HepG2 (cell line): ENCODE data around the gene SLC2A5. TPM values are rescaled to one million over a fixed set of nuclear protein-coding genes. Genes with fewer than 3 reads are reported as not detected.

Experiments
- ATAC-seq: fragments of 200-7000 bp; cut with Tn5 transposase; 3 replicates; pipeline ENCODE4 v1.9.1; 2020; ENCODE audit warnings: mild to moderate bottlenecking, moderate library complexity
- BruUV-seq: library from RNA; stranded (reverse); fragments of 400-500 nt; replicated peaks from 2 replicates; lab custom pipeline; 2021; lab: Mats Ljungman, UMichigan
- CTCF ChIA-PET: fragments of 300-600 bp; formaldehyde crosslinking; extraction: SDS; loops from one replicate; lab custom pipeline; 2021; ENCODE audit warnings: low total read pairs, inconsistent platforms, low intra/inter-chr PET ratio; lab: Yijun Ruan, JAX
- POLR2A ChIA-PET: fragments of 350-600 bp; sonication (Branson Sonifier 250); formaldehyde crosslinking; loops from one replicate; lab custom pipeline; 2020; ENCODE audit warnings: antibody characterized with exemption, inconsistent platforms; lab: Yijun Ruan, JAX
- DNase-seq: peaks from one replicate; pipeline ENCODE4 v3.0.0-alpha.2; 2015; ENCODE audit warnings: low spot score
- FAIRE-seq: peaks from 3 replicates; lab custom pipeline; 2011; peaks lifted over from hg19 to GRCh38; lab: Jason Lieb, UNC
- H2AFZ ChIP-seq: one replicate; pipeline ENCODE4 v1.6.1; 2011; ENCODE audit warnings: low read length, inconsistent platforms
- H3K27ac ChIP-seq: fragments of 300-600 bp; 3 replicates; pipeline ENCODE4 v1.8.0; 2011; ENCODE audit warnings: mixed run types, mild to moderate bottlenecking, mixed read lengths, low read length, inconsistent platforms; ENCODE audit not compliant: insufficient read depth; ENCODE audit errors: extremely low read length
- H3K27me3 ChIP-seq, 2 experiments: fragments of 200-600 bp in 1 of 2; 2 replicates in 1 of 2; 3 replicates in 1 of 2; pipeline versions ENCODE4 v1.6.0 to v1.8.0; 2011; ENCODE audit warnings: low read length in 2 of 2, mild to moderate bottlenecking in 2 of 2, moderate library complexity in 2 of 2, inconsistent platforms in 1 of 2; ENCODE audit not compliant: insufficient read depth in 2 of 2, control insufficient read depth in 1 of 2
- H3K36me3 ChIP-seq, 2 experiments: fragments of 200-600 bp in 1 of 2; replicated peaks in 1 of 2; 2 replicates in 1 of 2; 3 replicates in 1 of 2; pipeline versions ENCODE4 v1.5.1 to v1.8.0; 2011; ENCODE audit warnings: low read length in 2 of 2, inconsistent platforms in 1 of 2; ENCODE audit not compliant: insufficient read depth in 2 of 2, control insufficient read depth in 1 of 2
- H3K4me1 ChIP-seq: 2 replicates; pipeline ENCODE4 v1.5.1; 2012; ENCODE audit warnings: low read length, inconsistent platforms; ENCODE audit not compliant: insufficient read depth
- H3K4me2 ChIP-seq: 2 replicates; pipeline ENCODE4 v1.6.0; 2011; ENCODE audit warnings: low read depth, low read length, inconsistent platforms
- H3K4me3 ChIP-seq, 3 experiments: fragments of 200-600 bp in 1 of 3; sonication (generic), shearing (Covaris generic) in 1 of 3; replicated peaks in 1 of 3; 2 replicates each; pipeline ENCODE4 v1.5.1; 2011 to 2016; ENCODE audit warnings: low read length in 3 of 3, inconsistent platforms in 2 of 3, low read depth in 2 of 3, mild to moderate bottlenecking in 2 of 3, control low read depth in 1 of 3, mixed read lengths in 1 of 3; ENCODE audit not compliant: insufficient read depth in 1 of 3
- H3K79me2 ChIP-seq: one replicate; pipeline ENCODE4 v1.6.1; 2011; ENCODE audit warnings: low read length, inconsistent platforms; ENCODE audit not compliant: insufficient read depth
- H3K9ac ChIP-seq: 2 replicates; pipeline ENCODE4 v1.6.0; 2011; ENCODE audit warnings: mild to moderate bottlenecking, low read depth, low read length, inconsistent platforms; ENCODE audit not compliant: insufficient read depth
- H3K9me3 ChIP-seq: 2 replicates; pipeline ENCODE4 v1.5.1; 2012; ENCODE audit warnings: mild to moderate bottlenecking, low read length
- H4K20me1 ChIP-seq: 2 replicates; pipeline ENCODE4 v1.6.0; 2011; ENCODE audit warnings: inconsistent platforms, mild to moderate bottlenecking, low read length, moderate library complexity; ENCODE audit not compliant: insufficient read depth
- ARNTL ChIP-seq: sonication (generic); formaldehyde crosslinking; IDR thresholded peaks from 2 replicates; pipeline ENCODE4 v1.4.0; 2020; ENCODE audit warnings: mild to moderate bottlenecking, missing genetic modification reagents
- CTCF ChIP-seq: sonication (generic); formaldehyde crosslinking; IDR thresholded peaks from 2 replicates; pipeline ENCODE4 v1.5.0; 2020; ENCODE audit warnings: mild to moderate bottlenecking, missing genetic modification reagents, moderate library complexity
- HES4 ChIP-seq: sonication (generic); formaldehyde crosslinking; IDR thresholded peaks from 2 replicates; pipeline ENCODE4 v1.9.0; 2021; ENCODE audit warnings: mild to moderate bottlenecking, missing genetic modification reagents, borderline replicate concordance
- IKZF5 ChIP-seq: IDR thresholded peaks from 2 replicates; pipeline ENCODE4 v1.6.1; 2018; ENCODE audit warnings: missing genetic modification reagents, mild to moderate bottlenecking, missing compliant biosample characterization
- MTF2 ChIP-seq: sonication (generic); formaldehyde crosslinking; IDR thresholded peaks from 2 replicates; pipeline ENCODE4 v1.5.0; 2020; ENCODE audit warnings: missing genetic modification reagents, borderline replicate concordance
- MXD4 ChIP-seq: IDR thresholded peaks from 2 replicates; pipeline ENCODE4 v1.6.1; 2016; ENCODE audit warnings: mild to moderate bottlenecking, missing biosample characterization, missing genetic modification reagents
- NR3C1 ChIP-seq: sonication (generic); formaldehyde crosslinking; IDR thresholded peaks from 2 replicates; pipeline ENCODE4 v1.4.0; 2020; ENCODE audit warnings: missing genetic modification reagents
- ONECUT2 ChIP-seq: sonication (generic); formaldehyde crosslinking; IDR thresholded peaks from 2 replicates; pipeline ENCODE4 v1.4.0; 2020; ENCODE audit warnings: missing genetic modification reagents
- RAD51 ChIP-seq: fragments of 450-650 bp; IDR thresholded peaks from 2 replicates; pipeline ENCODE4 v1.6.1; 2016; ENCODE audit warnings: borderline replicate concordance
- SMAD3 ChIP-seq: sonication (generic); formaldehyde crosslinking; IDR thresholded peaks from 2 replicates; pipeline ENCODE4 v1.4.0; 2020; ENCODE audit warnings: missing genetic modification reagents
- SNAPC5 ChIP-seq: sonication (generic); formaldehyde crosslinking; IDR thresholded peaks from 2 replicates; pipeline ENCODE4 v1.8.1; 2023; ENCODE audit warnings: mild to moderate bottlenecking, missing genetic modification reagents, borderline replicate concordance
- TBX3 ChIP-seq: fragments of 450-650 bp; IDR thresholded peaks from 2 replicates; pipeline ENCODE4 v1.6.1; 2017; ENCODE audit warnings: antibody characterized with exemption, mild to moderate bottlenecking, inconsistent platforms, borderline replicate concordance
- ZBTB7B ChIP-seq: sonication (generic); formaldehyde crosslinking; IDR thresholded peaks from 2 replicates; pipeline ENCODE4 v1.4.0; 2020; ENCODE audit warnings: missing genetic modification reagents
- ZNF576 ChIP-seq: sonication (generic); formaldehyde crosslinking; IDR thresholded peaks from 2 replicates; pipeline ENCODE4 v1.4.0; 2020; ENCODE audit warnings: mild to moderate bottlenecking, missing genetic modification reagents
- ZNF577 ChIP-seq: sonication (generic); formaldehyde crosslinking; IDR thresholded peaks from 2 replicates; pipeline ENCODE4 v1.4.0; 2020; ENCODE audit warnings: mild to moderate bottlenecking, low read depth, missing genetic modification reagents, borderline replicate concordance
- ZNF703 ChIP-seq: sonication (generic); formaldehyde crosslinking; IDR thresholded peaks from 2 replicates; pipeline ENCODE4 v1.5.1; 2020; ENCODE audit warnings: missing genetic modification reagents, mild to moderate bottlenecking, moderate library complexity, borderline replicate concordance
- WGBS: methylation state at CpG from one replicate; pipeline ENCODE4 v1.1.6; 2017; ENCODE audit warnings: low lambda C conversion rate; 5-methylcytosine and 5-hydroxymethylcytosine counted together
- in situ Hi-C: cut with HindIII; loops from 2 replicates; pipeline ENCODE4 v1.10.0; 2017; ENCODE audit warnings: low pct_unique_long_range_greater_than_20kb; ENCODE audit not compliant: extremely low pct_ligation_motif_present
- intact Hi-C: fragments of 100-400 bp; cut with micrococcal nuclease; formaldehyde crosslinking; loops from one replicate; pipeline ENCODE4 v1.10.0; 2022; ENCODE audit not compliant: unreplicated experiment
- polyA plus RNA-seq, 8 experiments: library from polyadenylated mRNA; depleted of rRNA in 3 of 8; stranded (reverse) in 7 of 8; unstranded in 1 of 8; fragments of >200 nt; fragmentation: Illumina TruSeq in 4 of 8; extraction: Trizol in 4 of 8; gene quantifications; 2 replicates each; pipeline versions ENCODE4 v1.2.1 to v1.2.3, GENCODE V29; 2011 to 2016; ENCODE audit warnings: low read depth in 4 of 8, missing spikeins in 1 of 8, mixed read lengths in 1 of 8; ENCODE audit not compliant: insufficient read depth in 1 of 8
- total RNA-seq, 5 experiments: library from RNA; depleted of rRNA; stranded (reverse); fragments of >200 nt; fragmentation: Illumina TruSeq; extraction: Trizol; gene quantifications; 2 replicates each; pipeline ENCODE4 v1.2.3, GENCODE V29; 2016; ENCODE audit warnings: low read depth in 1 of 5

SLC2A5 gene
- total and polyA plus RNA-seq, 2 of the 13 experiments (the other 11 are each of a cell fraction or from before 2014, with no cell fraction given): 0.04 to 0.54 TPM

- no peak for TF ChIP-seq HES4 (CRISPR knock-in tag)
- no peak for TF ChIP-seq ZNF703 (CRISPR knock-in tag)
- no peak for TF ChIP-seq SMAD3 (CRISPR knock-in tag)
- TF ChIP-seq ONECUT2 (CRISPR knock-in tag): no peak
These were observed 55.6 kb downstream of the SLC2A5 start (continued) for GRCh38 chr1:9013819-9014218.

- in situ Hi-C loops: no loop called here
- no peak overlapping the region for H2AFZ ChIP-seq
- no peak for ATAC-seq
- WGBS: 7% methylated on average over 8 of the region's 8 CpGs
- POLR2A ChIA-PET: no interaction called here
- H4K20me1 ChIP-seq: no peaks in the 10 kb centered on the region
- CTCF ChIA-PET: no interaction called here
- peaks cover 12% of the 10 kb centered on the region for H3K4me1 ChIP-seq
- H3K27ac ChIP-seq: no peak overlapping the region
- no peaks in the 10 kb centered on the region for H3K36me3 ChIP-seq
- H3K9ac ChIP-seq: no peak overlapping the region
- intact Hi-C loops: loop anchor here (1.0 kb wide), 1 partner anchor 90 kb away; no protein-coding TSS in a partner anchor
- DNase-seq: no peak
- peaks cover 4 to 24% of the 10 kb centered on the region in 2 experiments; a peak in 4 of 5 replicates for H3K27me3 ChIP-seq
- no peak for FAIRE-seq
- no peaks in the 10 kb centered on the region for H3K79me2 ChIP-seq
- H3K4me3 ChIP-seq: no peak overlapping the region
- no TSS peak for BruUV-seq
- H3K9me3 ChIP-seq: no peaks in the 10 kb centered on the region
- no peak overlapping the region for H3K4me2 ChIP-seq
- TF ChIP-seq NR3C1 (CRISPR knock-in tag) (no peak), ZNF576 (no peak), CTCF (no peak), ZBTB7B (CRISPR knock-in tag) (no peak), IKZF5 (CRISPR knock-in tag) (no peak), MTF2 (CRISPR knock-in tag) (no peak), TBX3 (no peak), SNAPC5 (CRISPR knock-in tag) (no peak), ZNF577 (no peak), MXD4 (no peak), ARNTL (CRISPR knock-in tag) (no peak), RAD51 (no peak)
These were observed 58.6 kb downstream of the SLC2A5 start for GRCh38 chr1:9010781-9011323.
